Measurements from ENCODE around the gene RIPOR2. TPM values are rescaled to one million over a fixed set of nuclear protein-coding genes. Genes with fewer than 3 reads are reported as not detected.

RIPOR2 gene
- total and polyA plus RNA-seq, 2 donors (not counting 3 experiments of a cell fraction or from before 2014, with no cell fraction given): 0.10 TPM; not detected in 1

GRCh38 chr6:24883618-24884017, 52.1 kb downstream of the RIPOR2 start:
- no TSS peak for BruUV-seq (replicated peaks)

More at GRCh38 chr6:24883618-24884017, 52.1 kb downstream of the RIPOR2 start:
- Histone ChIP-seq H3K9me3 (replicated peaks; ENCODE audit: control insufficient read depth, insufficient read depth, low read length) (no peaks in the 10 kb centered on the region), H3K27ac (ENCODE audit: insufficient read depth, low read depth, low read length) (no peak overlapping the region), H3K27me3 (ENCODE audit: control insufficient read depth in 2 of 2, insufficient read depth in 2 of 2, low read length in 2 of 2) (no peaks in the 10 kb centered on the region), H4K20me1 (replicated peaks; ENCODE audit: control insufficient read depth, extremely low read depth, insufficient read depth, low read length) (no peaks in the 10 kb centered on the region), H3K4me1 (ENCODE audit: control insufficient read depth, extremely low read depth, insufficient read depth, low read length) (no peaks in the 10 kb centered on the region), H3K9ac (replicated peaks; ENCODE audit: extremely low read depth, insufficient read depth, low read length) (no peak overlapping the region), H3K4me3 (replicated peaks in 1 of 3; ENCODE audit: insufficient read depth in 1 of 3, low read depth in 1 of 3, low read length in 3 of 3) (no peak overlapping the region), H3K4me2 (ENCODE audit: insufficient read depth, low read length) (no peak overlapping the region), H3K9me1 (replicated peaks; ENCODE audit: control insufficient read depth, extremely low read depth, insufficient read depth, low read length) (no peaks in the 10 kb centered on the region), H2AFZ (ENCODE audit: low read depth, low read length) (no peak overlapping the region), H3K79me2 (ENCODE audit: control insufficient read depth, insufficient read depth, low read length) (no peaks in the 10 kb centered on the region), H3K36me3 (ENCODE audit: control insufficient read depth in 2 of 2, extremely low read depth in 1 of 2, insufficient read depth in 2 of 2, low read length in 2 of 2) (no peaks in the 10 kb centered on the region)
- ChIA-PET POLR2A (no interaction called here), CTCF (interaction anchor here (1.1 kb wide), 1 partner anchor 11 kb away, joined by 3 read pairs; no protein-coding TSS in a partner anchor)
- dilution Hi-C loops (cut with MboI; ENCODE audit: extremely low pct_ligation_motif_present, low sequenced_read_pairs): no loop called here
- DNase-seq (ENCODE audit: low read depth, low spot score): no peak
- intact Hi-C loops (cut with micrococcal nuclease): no loop called here
- TF ChIP-seq MYC (IDR thresholded peaks at IDR 0.05; ENCODE audit: low read depth, low read length) (no peak), POLR2AphosphoS5 (IDR thresholded peaks at IDR 0.05; ENCODE audit: insufficient read depth, low read depth, low read length) (no peak), GATA2 (IDR thresholded peaks at IDR 0.05; ENCODE audit: insufficient read depth, insufficient read length, low read depth, low read length) (no peak), JUN (IDR thresholded peaks at IDR 0.05; ENCODE audit: borderline replicate concordance, insufficient read depth, insufficient read length, low read depth) (no peak), MAX (IDR thresholded peaks at IDR 0.05; ENCODE audit: insufficient read depth, insufficient read length) (no peak), FOS (IDR thresholded peaks at IDR 0.05; ENCODE audit: borderline replicate concordance, insufficient read depth, low read length) (no peak), POLR2A (IDR thresholded peaks at IDR 0.05; ENCODE audit: low read depth, low read length) (no peak), EZH2 (IDR thresholded peaks at IDR 0.05; ENCODE audit: borderline replicate concordance, low read depth, low read length, severe bottlenecking) (no peak), CTCF (IDR thresholded peaks at IDR 0.05; ENCODE audit: extremely low read depth in 1 of 2, insufficient read depth in 1 of 2, low read depth in 1 of 2, low read length in 2 of 2) (no peak)
- no peak for FAIRE-seq

Data from endothelial cell of umbilical vein (primary cell).